Kidney (tissue), 14 donors: ENCODE results near the gene CCDC15. TPM values are rescaled to one million over a fixed set of nuclear protein-coding genes. Genes with fewer than 3 reads are reported as not detected.

Experiments used
- DNase-seq, 5 donors: peaks; one replicate each; pipeline ENCODE4 v3.0.0-alpha.2; 2013 to 2020
- FAIRE-seq: peaks from 2 replicates; lab custom pipeline; 2012; peaks lifted over from hg19 to GRCh38; lab: Jason Lieb, UNC
- H3K27ac ChIP-seq, 2 donors: one replicate each; pipeline ENCODE4 v1.7.0; 2013; ENCODE audit warnings: low read depth in 2 of 2, low read length in 2 of 2, inconsistent platforms in 1 of 2
- H3K27me3 ChIP-seq: one replicate; pipeline ENCODE4 v1.7.1; 2013; ENCODE audit warnings: low read length, inconsistent platforms; ENCODE audit not compliant: control insufficient read depth, insufficient read depth
- H3K36me3 ChIP-seq, 3 donors: one replicate each; pipeline versions ENCODE4 v1.7.0 to v1.7.1; 2013; ENCODE audit warnings: low read length in 3 of 3, control low read depth in 1 of 3, inconsistent platforms in 1 of 3; ENCODE audit not compliant: insufficient read depth in 3 of 3, control insufficient read depth in 2 of 3
- H3K4me1 ChIP-seq, 3 donors: one replicate each; pipeline versions ENCODE4 v1.7.0 to v1.7.1; 2013; ENCODE audit warnings: low read length in 3 of 3, inconsistent platforms in 1 of 3, low read depth in 1 of 3; ENCODE audit not compliant: control insufficient read depth in 2 of 3, insufficient read depth in 2 of 3
- H3K4me3 ChIP-seq, 3 donors: one replicate each; pipeline versions ENCODE4 v1.7.0 to v1.8.1; 2013; ENCODE audit warnings: low read length in 3 of 3, control low read depth in 1 of 3, inconsistent platforms in 1 of 3
- H3K9ac ChIP-seq, 3 donors: one replicate each; pipeline versions ENCODE4 v1.7.0 to v1.7.1; 2013; ENCODE audit warnings: low read length in 3 of 3, control low read depth in 1 of 3, inconsistent platforms in 1 of 3
- H3K9me3 ChIP-seq, 3 donors: one replicate each; pipeline versions ENCODE4 v1.7.0 to v1.7.1; 2013; ENCODE audit warnings: low read length in 3 of 3, control low read depth in 1 of 3, inconsistent platforms in 1 of 3; ENCODE audit not compliant: control insufficient read depth in 2 of 3, insufficient read depth in 1 of 3
- CTCF ChIP-seq: IDR thresholded peaks from 3 replicates; pipeline ENCODE4 v1.5.1; 2012; ENCODE audit warnings: mild to moderate bottlenecking, moderate library complexity, borderline replicate concordance; ENCODE audit not compliant: insufficient read depth; ENCODE audit errors: extremely low read depth
- intact Hi-C: fragments of 100-400 bp; cut with DNase I; formaldehyde crosslinking; loops from one replicate; pipeline ENCODE4 v1.11.1; 2022
- polyA plus RNA-seq: library from polyadenylated mRNA; stranded (reverse); fragments of 350-450 nt; fragmentation: Illumina TruSeq; extraction: RNeasy Lipid Tissue Mini Kit (QIAGEN cat#74804); gene quantifications from one replicate; pipeline ENCODE4 v1.2.3, GENCODE V29; 2014; ENCODE audit warnings: low read depth, low replicate concordance; ENCODE audit not compliant: insufficient read depth
- total RNA-seq: library from RNA; stranded (reverse); fragmentation: NEBNext Ultra II Directional; extraction: Animal tissue kit (Norgen Biotek cat#: 25700); gene quantifications from one replicate; pipeline ENCODE4 v1.2.1, GENCODE V29; 2021
- donor health status: control.
- donor health status: control.
- donor health status: control.
- donor health status: control.
- donor health status: control.
- donor health status: DM: yes; HTN: yes; CAD: no.
- donor health status: Normal renal cell carcinoma (clear cell type).

Gene CCDC15
- total and polyA plus RNA-seq, 2 donors from 2014 or later: 0.22 to 1.5 TPM

GRCh38 chr11:125061281-125061680 lies 107.3 kb downstream of the CCDC15 start:
- Histone ChIP-seq H3K27me3 (peaks cover 12% of the 10 kb centered on the region), H3K4me1 (peaks cover 0 to 5% (median 0%) of the 10 kb centered on the region in 3 donors), H3K9ac (no peak overlapping the region), H3K4me3 (no peak overlapping the region), H3K27ac (no peak overlapping the region), H3K9me3 (no peaks in the 10 kb centered on the region), H3K36me3 (no peaks in the 10 kb centered on the region)
- TF ChIP-seq CTCF: no peak
- intact Hi-C loops: no loop called here
- no peak for FAIRE-seq
- peak in 1 of 5 donors; percentile 10 for DNase-seq

DNA sequence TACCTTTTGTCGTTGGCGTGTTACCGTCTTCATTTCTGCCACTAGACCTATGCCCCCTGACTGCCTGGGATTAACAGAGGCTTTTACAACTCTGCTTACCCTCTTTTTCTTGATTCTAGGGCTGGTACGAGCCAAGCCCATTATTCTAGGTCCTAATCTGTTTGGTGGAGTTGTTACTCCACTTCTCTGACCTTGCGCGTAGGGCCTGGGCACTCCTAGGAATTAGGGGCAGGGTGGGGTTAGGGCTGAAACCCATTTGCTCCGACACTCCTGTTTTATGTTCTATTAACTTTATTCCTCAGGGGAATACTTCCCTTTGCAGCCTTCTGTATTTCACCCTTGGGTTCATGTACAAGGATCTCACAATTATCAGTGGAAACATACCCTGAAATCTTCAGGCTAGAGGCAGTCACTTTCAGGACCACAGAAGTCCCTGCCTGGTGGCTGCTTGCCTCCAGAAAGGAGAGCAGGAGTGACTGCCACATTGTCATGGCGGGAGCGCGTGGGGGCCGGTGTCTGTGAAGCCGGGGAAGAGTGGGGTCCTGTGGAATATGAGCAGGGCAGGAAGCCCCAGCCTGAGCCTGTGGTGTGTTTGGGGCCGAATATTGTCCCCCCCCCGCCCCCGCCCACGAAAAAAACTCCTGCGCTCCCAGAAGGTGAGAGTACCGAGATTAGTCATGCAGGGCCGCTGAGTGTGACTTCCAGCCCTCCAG lies 108.4 kb downstream of the CCDC15 start:
- peak in 2 of 5 donors; percentile 15 to 22 for DNase-seq
- H3K27ac ChIP-seq: peak overlapping the region in 1 of 2 donors; percentile 45
- H3K27me3 ChIP-seq: peaks cover 12% of the 10 kb centered on the region
- H3K4me3 ChIP-seq: peak overlapping the region; percentile 62 to 74 (median 70)
- FAIRE-seq: no peak
- TF ChIP-seq CTCF: no peak
- H3K9me3 ChIP-seq: no peaks in the 10 kb centered on the region
- H3K36me3 ChIP-seq: no peaks in the 10 kb centered on the region
- H3K4me1 ChIP-seq: peaks cover 0 to 5% (median 0%) of the 10 kb centered on the region in 3 donors
- intact Hi-C loops: no loop called here
- H3K9ac ChIP-seq: peak overlapping the region in 1 of 3 donors; percentile 57

- Histone ChIP-seq H3K9ac (peak within 1 kb of the TSS in 1 of 3 donors; percentile 57), H3K4me1 (peaks cover 0 to 5% (median 0%) of the 10 kb centered on the region in 3 donors), H3K36me3 (no peaks in the 10 kb centered on the region), H3K4me3 (peak within 1 kb of the TSS; percentile 62 to 74 (median 70)), H3K27me3 (peaks cover 12% of the 10 kb centered on the region), H3K9me3 (no peaks in the 10 kb centered on the region), H3K27ac (peak within 1 kb of the TSS in 1 of 2 donors; percentile 45)
- no peak for FAIRE-seq
- intact Hi-C loops: no loop called here
- peak; percentile 66 to 87 (median 76) for DNase-seq
- TF ChIP-seq CTCF: no peak
Measured at GRCh38 chr11:125062931-125063428, 109.0 kb downstream of the CCDC15 start, which contains the start of gene SLC37A2. Gene SLC37A2 (plus strand): TSS chr11:125063305. CDS start chr11:125063368, 63 bp downstream.
